ENCODE data around the gene TSSC4. TPM values are rescaled to one million over a fixed set of nuclear protein-coding genes. Genes with fewer than 3 reads are reported as not detected.
A peak's percentile ranks its signal among the peaks of the same experiment; 100 is the strongest.

The TSSC4 gene
- total RNA-seq, 6 donors from 2014 or later = 28.9 to 69.4 (median 50.3) TPM

GRCh38 chr11:2385156-2386151, 15.1 kb upstream of the TSSC4 start:
- no peak for TF ChIP-seq EP300 (IDR thresholded peaks at IDR 0.05)
- no peak for TF ChIP-seq POLR2A (IDR thresholded peaks at IDR 0.05)
- TF ChIP-seq CTCF (IDR thresholded peaks at IDR 0.05) = no peak
- no peak for TF ChIP-seq POLR2AphosphoS5 (IDR thresholded peaks at IDR 0.05)
- Histone ChIP-seq H3K4me1 (peaks cover 96 to 100% (median 99%) of the 10 kb centered on the region in 4 donors), H3K27me3 (no peaks in the 10 kb centered on the region), H3K36me3 (peaks cover 0 to 32% (median 11%) of the 10 kb centered on the region in 4 donors), H3K27ac (peak overlapping the region; percentile 21 to 99 (median 80)), H3K9me3 (no peaks in the 10 kb centered on the region), H3K4me3 (no peak overlapping the region)
- DNase-seq = peak in 1 of 2 donors; percentile 79
- no peak for ATAC-seq (ENCODE audit: low FRiP score in 2 of 2)
- 69 to 75% methylated on average over 27 to 45 of the region's 48 CpGs for WGBS, 2 donors

DNA sequence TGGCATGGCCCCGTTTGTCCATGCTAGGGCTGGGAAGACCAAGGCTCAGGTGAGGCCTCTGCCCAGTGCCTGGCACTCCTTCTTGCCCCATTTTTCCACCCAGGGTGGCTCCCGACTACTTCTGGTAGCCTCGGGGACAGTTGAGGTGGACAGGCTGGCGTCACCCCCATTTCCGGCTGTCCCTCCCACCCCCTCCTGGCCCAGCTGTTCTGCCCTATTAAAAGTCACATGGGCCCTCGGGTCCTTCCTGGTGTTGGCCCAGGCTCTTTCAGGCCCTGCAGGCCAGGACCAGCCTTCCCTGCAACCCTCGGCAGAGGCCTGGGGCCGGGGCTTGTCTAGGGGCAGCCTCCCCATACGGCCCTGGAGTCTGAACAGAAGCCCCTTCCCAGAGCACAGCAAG, 14.0 kb upstream of the TSSC4 start:
- Histone ChIP-seq H3K27me3 (no peaks in the 10 kb centered on the region), H3K36me3 (peaks cover 0 to 42% (median 21%) of the 10 kb centered on the region in 4 donors), H3K27ac (peak overlapping the region; percentile 43 to 70 (median 62)), H3K4me1 (peaks cover 91 to 96% (median 94%) of the 10 kb centered on the region in 4 donors), H3K4me3 (no peak overlapping the region), H3K9me3 (no peaks in the 10 kb centered on the region)
- TF ChIP-seq POLR2AphosphoS5 (IDR thresholded peaks at IDR 0.05) = no peak
- TF ChIP-seq EP300 (IDR thresholded peaks at IDR 0.05) = no peak
- TF ChIP-seq CTCF (IDR thresholded peaks at IDR 0.05) = no peak
- TF ChIP-seq POLR2A (IDR thresholded peaks at IDR 0.05) = no peak
- WGBS, 2 donors = 52% methylated on average over 9 of the region's 9 CpGs; no CpG with 5 or more reads in 1 of the 2 donors
- peak in 1 of 2 donors; percentile 62 for DNase-seq
- no peak for ATAC-seq (ENCODE audit: low FRiP score in 2 of 2)

GRCh38 chr11:2387266-2387987, 13.1 kb upstream of the TSSC4 start:
- Histone ChIP-seq H3K4me3 (no peak overlapping the region), H3K27me3 (no peaks in the 10 kb centered on the region), H3K27ac (peak overlapping the region; percentile 43 to 70 (median 62)), H3K9me3 (no peaks in the 10 kb centered on the region), H3K4me1 (peaks cover 83 to 92% (median 87%) of the 10 kb centered on the region in 4 donors), H3K36me3 (peaks cover 0 to 50% (median 29%) of the 10 kb centered on the region in 4 donors)
- ATAC-seq (ENCODE audit: low FRiP score in 2 of 2) = no peak
- WGBS, 2 donors = 46 to 47% methylated on average over 6 to 12 of the region's 14 CpGs
- TF ChIP-seq POLR2A (IDR thresholded peaks at IDR 0.05) (no peak), POLR2AphosphoS5 (IDR thresholded peaks at IDR 0.05) (no peak), CTCF (IDR thresholded peaks at IDR 0.05) (no peak), EP300 (IDR thresholded peaks at IDR 0.05) (no peak)
- DNase-seq = peak in 1 of 2 donors; percentile 62

DNA sequence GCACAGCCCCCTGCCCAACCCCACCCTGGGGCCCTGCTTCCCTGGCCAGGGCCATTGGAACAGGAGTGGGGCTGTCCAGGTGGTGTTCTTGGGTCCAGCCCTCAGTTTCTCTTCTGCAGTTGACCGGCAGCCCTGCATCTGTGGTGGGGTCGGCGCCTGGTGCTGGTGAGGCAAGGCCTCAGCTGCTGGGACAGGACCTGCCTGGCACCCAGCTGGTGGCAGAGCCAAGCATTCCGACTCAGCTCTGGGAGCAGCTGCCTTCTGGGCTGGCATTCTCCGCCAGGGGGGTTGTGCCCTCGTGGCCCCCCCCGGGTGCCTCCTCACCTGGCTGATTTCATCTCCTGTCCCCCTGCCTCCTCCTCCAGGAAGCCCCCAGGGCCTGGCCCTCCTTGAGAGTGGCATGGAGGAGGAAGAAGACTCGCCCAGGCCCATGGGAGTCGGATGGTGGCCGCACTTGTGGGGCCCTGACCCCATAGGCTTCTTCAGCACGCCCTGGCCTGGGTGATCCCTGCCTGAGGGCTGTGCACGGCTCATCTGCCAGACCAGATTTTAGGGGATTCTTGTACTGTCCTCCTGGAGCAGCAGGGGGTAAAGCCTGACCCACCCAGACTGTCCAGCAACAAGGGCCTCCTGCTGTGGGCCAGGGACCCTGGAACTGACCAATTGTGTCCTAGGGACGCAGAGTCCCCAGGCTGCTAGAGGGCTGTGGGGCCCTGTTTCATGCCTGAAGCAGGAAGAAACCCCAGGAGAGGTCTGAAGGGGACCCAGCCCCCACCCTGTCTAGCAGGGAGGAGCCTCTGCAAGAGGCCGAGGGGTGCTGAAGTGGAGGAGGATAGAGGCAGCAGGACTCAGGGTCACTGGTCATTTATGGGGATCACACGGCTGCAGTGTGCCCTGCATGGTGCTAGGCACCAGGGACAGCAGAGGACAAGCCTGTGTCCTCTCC, 11.8 kb upstream of the TSSC4 start:
- ATAC-seq (ENCODE audit: low FRiP score in 2 of 2) (no peak), DNase-seq (peak in 1 of 2 donors; percentile 76)
- Histone ChIP-seq H3K27ac (peak overlapping the region; percentile 61 to 77 (median 67)), H3K36me3 (peaks cover 0 to 60% (median 41%) of the 10 kb centered on the region in 4 donors), H3K9me3 (no peaks in the 10 kb centered on the region), H3K4me3 (no peak overlapping the region), H3K4me1 (peaks cover 70 to 86% (median 74%) of the 10 kb centered on the region in 4 donors), H3K27me3 (no peaks in the 10 kb centered on the region)
- WGBS, 2 donors = 61 to 80% methylated on average over 10 to 12 of the region's 15 CpGs
- TF ChIP-seq POLR2A (IDR thresholded peaks at IDR 0.05) (no peak), CTCF (IDR thresholded peaks at IDR 0.05) (no peak), POLR2AphosphoS5 (IDR thresholded peaks at IDR 0.05) (no peak), EP300 (IDR thresholded peaks at IDR 0.05) (no peak)
